Activated naive CD4-positive, alpha-beta T cell treated with anti-CD3 and anti-CD28 coated beads, Interleukin-2, amount 50 U/mL, for 72 hours (primary cell): ENCODE results near the gene IGF1R. TPM values are rescaled to one million over a fixed set of nuclear protein-coding genes. Genes with fewer than 3 reads are reported as not detected.

Experiments
- ATAC-seq, 2 donors: fragments of 150-1000 bp; cut with Tn5 transposase; 2 replicates each; pipeline ENCODE4 v1.10.0; 2021; ENCODE audit warnings: mild to moderate bottlenecking in 2 of 2, moderate library complexity in 2 of 2
- DNase-seq, 2 donors: peaks; one replicate each; pipeline ENCODE4 v3.0.0; 2021 to 2022; ENCODE audit warnings: low spot score in 2 of 2
- H3K27ac Mint-ChIP-seq, 2 donors: one replicate each; pipeline ENCODE4 v1.8.0; 2022; ENCODE audit warnings: mild to moderate bottlenecking in 2 of 2, mixed read lengths in 2 of 2
- H3K36me3 Mint-ChIP-seq, 2 donors: one replicate each; pipeline ENCODE4 v1.8.0; 2022; ENCODE audit warnings: mixed read lengths in 2 of 2
- H3K9me3 Mint-ChIP-seq, 2 donors: one replicate each; pipeline ENCODE4 v1.8.0; 2022; ENCODE audit warnings: mixed read lengths in 2 of 2
- total RNA-seq, 2 donors: library from RNA; stranded (reverse); gene quantifications; one replicate each; pipeline ENCODE4 v1.2.3, GENCODE V29; 2022

Gene IGF1R
- total RNA-seq, 2 donors from 2014 or later, result 35.6 to 39.4 TPM

- no peaks in the 10 kb centered on the region for H3K9me3 Mint-ChIP-seq
- no peak overlapping the region for H3K27ac Mint-ChIP-seq
- H3K36me3 Mint-ChIP-seq, result peaks cover 0 to 6% of the 10 kb centered on the region in 2 donors
- ATAC-seq, result no peak
- DNase-seq, result no peak
These were observed 75.7 kb downstream of the IGF1R start for GRCh38 chr15:98724048-98724447.

DNA sequence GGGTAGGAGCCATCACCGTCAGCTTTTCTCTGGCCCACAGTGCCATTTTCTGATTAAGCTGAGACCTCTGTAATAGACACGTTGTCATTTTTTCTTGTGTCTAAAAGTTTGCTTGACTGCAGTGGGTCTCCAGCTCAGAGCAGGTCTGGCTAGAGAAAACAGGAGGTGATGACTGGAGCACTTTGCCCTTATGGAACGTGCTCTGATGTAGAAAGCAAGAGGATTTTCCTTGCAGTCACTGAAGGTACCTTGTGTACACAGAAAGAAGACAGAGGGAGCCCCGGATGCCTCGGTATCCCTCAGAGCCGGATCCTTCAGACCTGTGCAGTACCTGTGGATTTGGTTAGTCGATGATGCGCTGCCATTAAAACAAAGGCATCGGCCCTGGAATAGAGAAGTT is 76.2 kb downstream of the IGF1R start:
- no peak overlapping the region for H3K27ac Mint-ChIP-seq
- H3K9me3 Mint-ChIP-seq, result no peaks in the 10 kb centered on the region
- ATAC-seq (no peak), DNase-seq (no peak)
- H3K36me3 Mint-ChIP-seq, result peaks cover 0 to 6% of the 10 kb centered on the region in 2 donors

- H3K27ac Mint-ChIP-seq, result no peak overlapping the region
- peaks cover 0 to 6% of the 10 kb centered on the region in 2 donors for H3K36me3 Mint-ChIP-seq
- no peaks in the 10 kb centered on the region for H3K9me3 Mint-ChIP-seq
- DNase-seq (no peak), ATAC-seq (no peak)
These were observed 77.5 kb downstream of the IGF1R start for GRCh38 chr15:98725874-98726273.

GRCh38 chr15:98727115-98728040 is 79.0 kb downstream of the IGF1R start:
- Mint-ChIP-seq H3K27ac (no peak overlapping the region), H3K36me3 (peaks cover 0 to 6% of the 10 kb centered on the region in 2 donors), H3K9me3 (no peaks in the 10 kb centered on the region)
- ATAC-seq (no peak), DNase-seq (no peak)

GRCh38 chr15:98728082-98728810 is 79.9 kb downstream of the IGF1R start:
- no peaks in the 10 kb centered on the region for H3K9me3 Mint-ChIP-seq
- DNase-seq (no peak), ATAC-seq (no peak)
- H3K27ac Mint-ChIP-seq, result peak overlapping the region in 1 of 2 donors; percentile 81
- peaks cover 0 to 6% of the 10 kb centered on the region in 2 donors for H3K36me3 Mint-ChIP-seq

DNA sequence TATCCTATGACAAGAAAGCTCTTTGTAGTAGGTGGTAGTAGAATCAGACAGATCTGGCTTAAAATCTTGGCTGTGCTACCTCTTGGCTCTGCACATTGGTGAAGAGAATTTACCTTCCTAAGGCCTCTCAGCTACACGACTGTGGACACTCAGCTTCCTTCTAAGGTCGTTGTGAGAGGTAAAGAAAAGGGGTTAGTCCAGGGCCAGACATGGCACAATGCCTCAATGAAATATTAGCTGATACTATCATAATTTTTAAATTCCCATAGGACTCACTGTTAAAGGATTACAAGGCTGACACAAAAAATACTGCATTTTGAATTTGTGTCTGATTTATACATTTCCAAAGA is 80.4 kb downstream of the IGF1R start:
- H3K9me3 Mint-ChIP-seq, result no peaks in the 10 kb centered on the region
- DNase-seq (no peak), ATAC-seq (no peak)
- H3K36me3 Mint-ChIP-seq, result peaks cover 0 to 6% of the 10 kb centered on the region in 2 donors
- H3K27ac Mint-ChIP-seq, result no peak overlapping the region

DNA sequence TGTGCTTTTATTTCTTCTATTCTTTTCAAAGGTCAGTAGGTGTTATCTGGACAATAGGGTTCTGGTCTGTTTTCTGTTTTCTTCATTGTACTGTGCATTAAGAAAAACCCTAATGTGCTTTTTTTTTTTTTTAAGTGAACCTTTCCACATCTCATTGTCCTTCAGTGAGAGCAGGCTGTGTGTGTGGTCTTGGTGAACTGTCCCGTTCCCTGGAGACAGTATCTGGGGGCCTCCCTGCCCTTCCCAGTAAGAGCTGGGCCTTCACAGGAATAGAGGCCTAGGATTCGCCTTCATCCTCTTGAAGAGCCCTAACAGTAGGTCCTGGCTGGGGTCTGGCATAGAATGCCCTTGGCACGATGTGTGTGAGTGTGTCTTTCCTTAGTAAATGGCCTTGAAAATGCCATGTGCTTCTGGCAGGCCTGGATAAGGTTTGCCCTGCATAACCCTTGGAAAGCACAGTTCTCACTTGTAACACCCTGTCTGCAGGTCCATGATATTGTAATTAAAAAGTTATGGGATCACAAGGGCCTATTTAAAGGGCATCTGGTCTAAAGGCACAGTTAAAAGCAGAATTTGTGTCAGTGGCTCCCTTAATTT is 81.2 kb downstream of the IGF1R start:
- Mint-ChIP-seq H3K36me3 (peaks cover 0 to 6% of the 10 kb centered on the region in 2 donors), H3K9me3 (no peaks in the 10 kb centered on the region), H3K27ac (no peak overlapping the region)
- DNase-seq (no peak), ATAC-seq (no peak)

DNA sequence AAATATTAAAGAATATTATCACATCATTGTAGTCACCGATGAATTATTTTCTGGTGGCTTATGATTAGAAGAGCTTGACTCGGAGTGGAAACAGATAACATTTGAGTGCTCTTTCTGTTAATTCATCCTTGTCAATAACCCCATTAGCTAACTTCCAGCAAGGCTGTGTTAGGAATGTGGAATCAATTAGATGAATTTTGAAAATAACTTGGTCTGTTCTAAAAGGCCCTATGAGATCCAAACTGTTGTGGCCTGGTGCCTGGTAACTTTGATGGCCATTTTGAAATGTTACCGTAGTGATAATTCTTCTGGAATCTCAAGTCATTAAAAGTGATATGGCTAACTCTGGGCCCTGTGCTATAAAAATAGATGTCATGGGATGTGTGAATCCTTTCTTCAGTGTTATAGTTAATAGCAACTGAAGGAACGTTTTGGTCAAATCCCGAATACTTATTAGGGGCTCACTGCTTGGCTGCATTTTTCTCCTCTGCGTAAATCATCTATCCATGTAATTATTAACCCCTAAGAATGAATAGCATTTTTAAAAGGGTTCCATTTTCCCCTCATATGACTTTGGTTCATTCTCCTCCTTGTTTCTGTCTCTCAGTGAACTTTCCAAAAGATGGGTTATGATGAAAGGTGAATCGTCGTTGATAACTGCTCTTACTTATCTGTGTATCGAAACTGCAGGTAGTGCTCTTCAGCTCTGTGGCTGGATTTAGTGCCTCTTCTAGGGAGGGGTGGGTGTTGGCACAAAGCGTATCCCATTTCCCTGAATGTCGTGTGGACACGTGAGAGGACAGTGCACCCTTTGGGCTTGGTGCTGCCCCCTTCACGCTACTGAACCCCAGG is 82.7 kb downstream of the IGF1R start:
- DNase-seq (no peak), ATAC-seq (peak; percentile 48 to 49)
- H3K36me3 Mint-ChIP-seq, result no peaks in the 10 kb centered on the region
- no peak overlapping the region for H3K27ac Mint-ChIP-seq
- no peaks in the 10 kb centered on the region for H3K9me3 Mint-ChIP-seq

GRCh38 chr15:98731712-98732450 is 83.5 kb downstream of the IGF1R start:
- no peak overlapping the region for H3K27ac Mint-ChIP-seq
- H3K36me3 Mint-ChIP-seq, result no peaks in the 10 kb centered on the region
- H3K9me3 Mint-ChIP-seq, result no peaks in the 10 kb centered on the region
- DNase-seq, result no peak
- peak; percentile 55 to 56 for ATAC-seq

- no peak for ATAC-seq
- H3K36me3 Mint-ChIP-seq, result no peaks in the 10 kb centered on the region
- peak overlapping the region in 1 of 2 donors; percentile 81 for H3K27ac Mint-ChIP-seq
- no peaks in the 10 kb centered on the region for H3K9me3 Mint-ChIP-seq
- no peak for DNase-seq
These were observed 84.8 kb downstream of the IGF1R start for GRCh38 chr15:98733098-98733497.

- DNase-seq, result no peak
- no peaks in the 10 kb centered on the region for H3K9me3 Mint-ChIP-seq
- ATAC-seq, result no peak
- no peak overlapping the region for H3K27ac Mint-ChIP-seq
- no peaks in the 10 kb centered on the region for H3K36me3 Mint-ChIP-seq
These were observed 86.3 kb downstream of the IGF1R start for GRCh38 chr15:98734466-98735199.

- no peaks in the 10 kb centered on the region for H3K36me3 Mint-ChIP-seq
- no peak for DNase-seq
These were observed 87.0 kb downstream of the IGF1R start for GRCh38 chr15:98735304-98735703.

GRCh38 chr15:98735895-98736617 is 87.7 kb downstream of the IGF1R start:
- peak overlapping the region in 1 of 2 donors; percentile 24 for H3K27ac Mint-ChIP-seq
- no peaks in the 10 kb centered on the region for H3K36me3 Mint-ChIP-seq
- DNase-seq (no peak), ATAC-seq (no peak)
- H3K9me3 Mint-ChIP-seq, result no peaks in the 10 kb centered on the region

More at GRCh38 chr15:98735304-98735703, 87.0 kb downstream of the IGF1R start:
- Mint-ChIP-seq H3K9me3 (no peaks in the 10 kb centered on the region), H3K27ac (no peak overlapping the region)
- peak in 1 of 2 donors; percentile 16 for ATAC-seq

DNA sequence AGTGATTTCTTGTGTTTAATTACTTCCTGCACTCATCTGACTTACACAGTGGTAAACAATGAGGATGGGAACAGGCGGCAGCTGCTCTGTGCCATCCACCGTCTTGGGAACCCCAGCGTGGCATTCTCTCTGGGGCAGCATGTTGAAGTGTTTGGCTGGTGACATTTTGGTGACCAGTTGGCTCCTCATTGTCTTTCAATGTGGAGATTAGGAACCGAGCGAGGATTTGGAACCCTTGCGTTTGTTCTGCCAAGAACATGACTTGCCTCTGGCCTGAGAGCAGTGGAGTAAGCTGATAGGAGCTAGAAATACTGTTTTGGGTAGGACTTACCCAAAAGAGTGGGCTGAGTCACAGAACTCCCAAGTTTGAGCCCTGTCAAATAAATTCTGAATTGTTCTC is 88.8 kb downstream of the IGF1R start:
- Mint-ChIP-seq H3K9me3 (no peaks in the 10 kb centered on the region), H3K27ac (no peak overlapping the region), H3K36me3 (no peaks in the 10 kb centered on the region)
- DNase-seq (no peak), ATAC-seq (no peak)

GRCh38 chr15:98737721-98738120 is 89.4 kb downstream of the IGF1R start:
- Mint-ChIP-seq H3K9me3 (no peaks in the 10 kb centered on the region), H3K36me3 (no peaks in the 10 kb centered on the region), H3K27ac (no peak overlapping the region)
- DNase-seq, result no peak
- no peak for ATAC-seq
